Fibroblast of villous mesenchyme (primary cell): ENCODE results near the gene IRF7. TPM values are rescaled to one million over a fixed set of nuclear protein-coding genes. Genes with fewer than 3 reads are reported as not detected.
A peak's percentile ranks its signal among the peaks of the same experiment; 100 is the strongest.

Source experiments
- DNase-seq: peaks from one replicate; pipeline ENCODE4 v3.0.0-alpha.2; 2010; ENCODE audit warnings: low read depth
- H3K4me3 ChIP-seq: 2 replicates; pipeline ENCODE4 v1.5.1; 2011; ENCODE audit warnings: low read depth, mild to moderate bottlenecking, low read length
- total RNA-seq: library from RNA; depleted of rRNA; stranded (reverse); fragments of >200 nt; gene quantifications from 2 replicates; pipeline ENCODE4 v1.2.3, GENCODE V29; 2012
- TF ChIP-seq, protein P1 (sequence below): IDR thresholded peaks from 2 replicates; pipeline ENCODE4 v1.5.1; 2012; ENCODE audit warnings: low read depth, mild to moderate bottlenecking, low read length; ENCODE audit not compliant: insufficient read depth

The IRF7 gene
- total RNA-seq, 1 donor = 8.2 TPM

- H3K4me3 ChIP-seq = no peak overlapping the region
- TF ChIP-seq, protein P1, sequence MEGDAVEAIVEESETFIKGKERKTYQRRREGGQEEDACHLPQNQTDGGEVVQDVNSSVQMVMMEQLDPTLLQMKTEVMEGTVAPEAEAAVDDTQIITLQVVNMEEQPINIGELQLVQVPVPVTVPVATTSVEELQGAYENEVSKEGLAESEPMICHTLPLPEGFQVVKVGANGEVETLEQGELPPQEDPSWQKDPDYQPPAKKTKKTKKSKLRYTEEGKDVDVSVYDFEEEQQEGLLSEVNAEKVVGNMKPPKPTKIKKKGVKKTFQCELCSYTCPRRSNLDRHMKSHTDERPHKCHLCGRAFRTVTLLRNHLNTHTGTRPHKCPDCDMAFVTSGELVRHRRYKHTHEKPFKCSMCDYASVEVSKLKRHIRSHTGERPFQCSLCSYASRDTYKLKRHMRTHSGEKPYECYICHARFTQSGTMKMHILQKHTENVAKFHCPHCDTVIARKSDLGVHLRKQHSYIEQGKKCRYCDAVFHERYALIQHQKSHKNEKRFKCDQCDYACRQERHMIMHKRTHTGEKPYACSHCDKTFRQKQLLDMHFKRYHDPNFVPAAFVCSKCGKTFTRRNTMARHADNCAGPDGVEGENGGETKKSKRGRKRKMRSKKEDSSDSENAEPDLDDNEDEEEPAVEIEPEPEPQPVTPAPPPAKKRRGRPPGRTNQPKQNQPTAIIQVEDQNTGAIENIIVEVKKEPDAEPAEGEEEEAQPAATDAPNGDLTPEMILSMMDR = no peak
- DNase-seq = no peak
These were observed 23.7 kb upstream of the IRF7 start for GRCh38 chr11:639332-639955.

GRCh38 chr11:638631-639331, 23.0 kb upstream of the IRF7 start:
- DNase-seq = no peak
- TF ChIP-seq, protein P1 = no peak
- no peak overlapping the region for H3K4me3 ChIP-seq

GRCh38 chr11:637593-638521, 22.1 kb upstream of the IRF7 start:
- H3K4me3 ChIP-seq = no peak overlapping the region
- TF ChIP-seq, protein P1 = no peak
- peak; percentile 36 for DNase-seq

DNA sequence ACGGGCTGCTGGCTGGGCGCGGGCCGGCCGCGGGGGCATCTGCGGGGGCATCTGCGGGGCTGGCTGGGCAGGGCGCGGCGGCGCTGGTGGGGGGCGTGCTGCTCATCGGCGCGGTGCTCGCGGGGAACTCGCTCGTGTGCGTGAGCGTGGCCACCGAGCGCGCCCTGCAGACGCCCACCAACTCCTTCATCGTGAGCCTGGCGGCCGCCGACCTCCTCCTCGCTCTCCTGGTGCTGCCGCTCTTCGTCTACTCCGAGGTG, 21.5 kb upstream of the IRF7 start:
- no peak for DNase-seq
- H3K4me3 ChIP-seq = no peak overlapping the region
- TF ChIP-seq, protein P1 = no peak

GRCh38 chr11:636511-637332, 21.0 kb upstream of the IRF7 start, which contains the start of gene DRD4:
TSS of gene DRD4 (plus strand) at chr11:637269. CDS start at chr11:637305, 36 bp downstream.
- peak; percentile 40 for DNase-seq
- TF ChIP-seq, protein P1 = no peak
- no peak within 1 kb of the TSS for H3K4me3 ChIP-seq

DNA sequence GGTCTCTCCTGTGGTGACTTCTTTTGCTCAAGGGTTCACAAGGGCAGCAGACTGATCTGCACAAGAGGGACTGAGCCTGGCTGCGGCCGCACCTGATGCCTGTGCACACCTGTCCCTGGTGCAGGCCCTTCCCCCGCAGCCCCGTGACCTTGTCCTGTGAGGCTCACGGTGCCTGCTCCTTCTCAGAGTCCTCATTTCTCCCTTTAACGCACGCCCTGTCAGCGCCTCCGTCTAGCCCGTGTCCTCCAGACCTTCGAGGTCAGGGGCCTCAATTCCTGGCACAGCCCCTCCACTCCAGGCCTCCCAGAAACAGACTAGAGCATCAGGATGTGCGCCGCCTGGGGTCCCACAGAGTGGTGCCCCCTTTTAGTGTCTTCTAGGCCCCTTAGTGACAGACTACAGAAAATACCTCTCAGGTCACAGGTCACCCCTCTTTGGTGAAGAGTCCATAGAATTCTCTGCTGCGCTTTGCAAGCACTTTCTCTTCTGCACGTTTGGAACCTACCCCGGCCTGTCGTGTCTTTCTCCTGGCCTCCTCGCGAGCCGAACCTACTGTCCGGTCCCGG, 20.3 kb upstream of the IRF7 start:
- no peak for DNase-seq
- no peak overlapping the region for H3K4me3 ChIP-seq
- TF ChIP-seq, protein P1 = no peak
